HG02840 (cell line): ENCODE results near the gene HSPB6.

Experiments used
- ATAC-seq: cut with Tn5 transposase; IDR thresholded peaks from one replicate; pipeline ENCODE4 v1.9.1; 2021; ENCODE audit warnings: mild to moderate bottlenecking, moderate library complexity, moderate number of reproducible peaks; ENCODE audit not compliant: unreplicated experiment, low FRiP score

HSPB6 gene

DNA sequence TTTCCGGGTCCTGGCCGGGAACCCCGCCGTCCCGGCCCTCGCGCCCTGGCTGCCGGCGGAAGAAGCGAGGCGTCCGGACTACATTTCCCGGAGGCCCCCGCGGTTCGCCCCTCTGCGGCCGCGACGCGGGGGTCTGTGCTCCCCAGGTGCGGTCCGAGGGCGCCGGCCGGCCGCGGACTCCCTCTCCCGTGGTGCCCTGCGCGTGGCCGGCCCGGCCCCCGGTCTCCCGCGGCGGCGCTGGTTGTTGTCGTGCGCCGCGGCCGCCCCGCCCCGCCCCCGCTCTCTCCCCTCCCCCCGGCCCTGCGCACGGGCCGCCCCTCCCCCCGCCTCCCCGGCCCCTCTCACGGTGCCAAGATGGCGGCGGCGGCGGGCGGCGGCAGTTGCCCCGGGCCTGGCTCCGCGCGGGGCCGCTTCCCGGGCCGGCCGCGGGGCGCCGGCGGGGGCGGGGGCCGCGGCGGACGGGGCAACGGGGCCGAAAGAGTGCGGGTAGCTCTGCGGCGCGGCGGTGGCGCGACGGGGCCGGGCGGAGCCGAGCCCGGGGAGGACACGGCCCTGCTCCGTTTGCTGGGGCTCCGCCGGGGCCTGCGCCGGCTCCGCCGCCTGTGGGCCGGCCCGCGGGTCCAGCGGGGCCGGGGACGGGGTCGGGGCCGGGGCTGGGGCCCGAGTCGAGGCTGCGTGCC lies 39.0 kb downstream of the HSPB6 start, which contains the start of gene KMT2B:
Gene KMT2B, plus strand, starts transcription at position 339 of the 680 bp plus-strand sequence. Its CDS starts 16 bp downstream, at position 355.
- ATAC-seq: no peak

DNA sequence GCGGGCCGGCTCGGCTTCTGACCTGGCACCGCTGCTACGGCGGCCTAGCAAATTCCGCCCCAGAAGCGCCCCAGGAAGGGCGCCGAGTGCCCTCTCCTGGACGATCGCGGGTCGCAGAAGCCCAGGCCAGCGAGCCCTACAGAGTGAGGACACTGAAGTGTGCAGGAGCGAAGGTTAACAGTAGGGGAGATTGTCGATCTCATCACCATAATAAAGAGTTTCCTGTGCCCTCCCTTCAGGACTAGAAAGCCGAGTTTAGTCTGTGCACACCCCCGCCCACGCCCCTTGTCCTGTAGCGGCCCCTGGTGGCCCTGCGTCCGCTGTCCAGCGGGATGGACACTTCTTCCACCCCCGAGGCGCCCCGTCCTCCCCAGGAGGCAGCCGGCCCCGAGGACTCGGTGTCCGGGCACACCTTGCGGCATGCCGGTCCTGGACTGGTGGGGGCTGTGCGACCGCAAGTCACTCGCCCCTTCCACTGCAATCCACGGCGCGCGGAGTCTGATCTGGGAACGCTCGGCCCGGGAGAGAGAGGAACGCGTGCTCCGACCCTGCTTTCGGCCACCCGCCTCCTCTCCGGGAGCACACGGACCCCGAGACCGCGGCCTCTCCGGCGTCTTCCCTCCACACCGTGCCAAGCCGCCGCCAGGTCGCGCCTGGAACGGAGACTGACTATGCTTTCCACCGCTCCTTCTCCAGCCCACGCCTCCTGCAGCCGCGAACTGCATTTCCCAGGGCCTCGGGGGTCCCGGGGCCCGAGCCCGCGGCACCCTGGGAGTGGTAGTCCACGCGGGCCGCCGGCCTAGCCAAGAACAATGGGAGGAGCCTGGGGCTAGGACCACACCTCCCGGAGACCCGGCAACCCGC lies 39.8 kb downstream of the HSPB6 start:
- peak; percentile 61 for ATAC-seq

DNA sequence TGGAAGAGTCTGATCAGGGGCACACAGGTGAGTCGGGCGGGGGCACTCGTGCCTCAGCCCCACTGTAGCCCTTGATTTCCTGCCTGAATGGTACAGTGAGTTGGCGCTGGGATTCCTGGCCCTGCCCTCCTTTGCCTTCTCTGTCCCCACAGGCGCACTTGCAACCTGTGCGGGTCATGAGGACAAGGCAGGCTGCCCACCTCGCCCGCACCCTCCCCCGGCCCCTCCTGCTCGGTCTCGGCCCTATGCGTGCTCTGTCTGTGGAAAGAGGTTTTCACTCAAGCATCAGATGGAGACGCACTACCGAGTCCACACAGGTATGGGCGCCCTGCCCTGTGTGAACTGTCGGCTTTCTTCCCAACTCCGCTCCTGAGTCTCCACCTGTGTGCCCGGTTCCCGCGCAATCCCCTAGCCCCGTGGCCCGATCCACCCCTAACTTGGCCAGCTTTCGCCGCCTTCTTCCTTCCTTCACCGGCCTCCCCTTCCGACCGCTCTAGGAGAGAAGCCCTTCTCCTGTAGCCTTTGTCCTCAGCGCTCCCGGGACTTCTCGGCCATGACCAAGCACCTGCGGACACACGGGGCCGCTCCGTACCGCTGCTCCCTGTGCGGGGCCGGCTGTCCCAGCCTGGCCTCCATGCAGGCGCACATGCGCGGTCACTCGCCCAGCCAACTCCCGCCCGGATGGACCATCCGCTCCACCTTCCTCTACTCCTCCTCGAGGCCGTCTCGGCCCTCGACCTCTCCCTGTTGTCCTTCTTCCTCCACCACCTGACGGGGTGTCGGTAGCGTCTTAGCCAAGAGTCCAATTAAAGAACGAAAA lies 40.6 kb downstream of the HSPB6 start:
- no peak for ATAC-seq

DNA sequence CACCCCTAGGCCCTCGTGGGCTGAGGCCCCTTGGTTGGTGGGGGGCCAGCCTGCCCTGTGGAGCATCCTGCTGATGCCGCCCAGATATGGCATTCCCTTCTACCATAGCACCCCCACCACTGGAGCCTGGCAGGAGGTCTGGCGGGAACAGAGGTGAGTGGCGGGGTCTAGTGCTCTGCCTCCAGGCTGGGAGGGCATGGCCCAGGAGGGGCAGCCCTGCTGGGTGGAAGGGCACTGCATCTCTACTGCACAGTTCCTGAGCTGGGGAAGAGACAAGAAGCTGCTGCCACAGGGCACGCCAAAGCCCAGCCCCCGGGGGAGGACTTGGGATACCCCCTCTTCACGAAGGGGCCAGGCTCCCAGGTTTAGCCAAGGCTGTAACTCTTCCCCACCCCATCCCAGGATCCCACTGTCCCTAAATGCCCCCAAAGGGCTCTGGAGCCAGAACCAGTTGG lies 41.4 kb downstream of the HSPB6 start:
- no peak for ATAC-seq

DNA sequence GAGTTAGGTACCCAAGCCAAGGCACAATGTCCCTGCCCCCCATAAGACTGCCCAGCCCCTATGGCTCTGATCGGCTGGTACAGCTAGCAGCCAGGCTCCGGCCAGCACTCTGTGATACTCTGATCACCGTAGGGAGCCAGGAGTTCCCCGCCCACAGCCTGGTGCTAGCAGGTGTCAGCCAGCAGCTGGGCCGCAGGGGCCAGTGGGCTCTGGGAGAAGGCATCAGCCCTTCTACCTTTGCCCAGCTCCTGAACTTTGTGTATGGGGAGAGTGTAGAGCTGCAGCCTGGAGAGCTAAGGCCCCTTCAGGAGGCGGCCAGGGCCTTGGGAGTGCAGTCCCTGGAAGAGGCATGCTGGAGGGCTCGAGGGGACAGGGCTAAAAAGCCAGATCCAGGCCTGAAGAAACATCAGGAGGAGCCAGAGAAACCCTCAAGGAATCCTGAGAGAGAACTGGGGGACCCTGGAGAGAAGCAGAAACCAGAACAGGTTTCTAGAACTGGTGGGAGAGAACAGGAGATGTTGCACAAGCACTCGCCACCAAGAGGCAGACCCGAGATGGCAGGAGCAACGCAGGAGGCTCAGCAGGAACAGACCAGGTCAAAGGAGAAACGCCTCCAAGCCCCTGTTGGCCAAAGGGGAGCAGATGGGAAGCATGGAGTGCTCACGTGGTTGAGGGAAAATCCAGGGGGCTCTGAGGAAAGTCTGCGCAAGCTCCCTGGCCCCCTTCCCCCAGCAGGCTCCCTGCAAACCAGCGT lies 42.1 kb downstream of the HSPB6 start:
- no peak for ATAC-seq

DNA sequence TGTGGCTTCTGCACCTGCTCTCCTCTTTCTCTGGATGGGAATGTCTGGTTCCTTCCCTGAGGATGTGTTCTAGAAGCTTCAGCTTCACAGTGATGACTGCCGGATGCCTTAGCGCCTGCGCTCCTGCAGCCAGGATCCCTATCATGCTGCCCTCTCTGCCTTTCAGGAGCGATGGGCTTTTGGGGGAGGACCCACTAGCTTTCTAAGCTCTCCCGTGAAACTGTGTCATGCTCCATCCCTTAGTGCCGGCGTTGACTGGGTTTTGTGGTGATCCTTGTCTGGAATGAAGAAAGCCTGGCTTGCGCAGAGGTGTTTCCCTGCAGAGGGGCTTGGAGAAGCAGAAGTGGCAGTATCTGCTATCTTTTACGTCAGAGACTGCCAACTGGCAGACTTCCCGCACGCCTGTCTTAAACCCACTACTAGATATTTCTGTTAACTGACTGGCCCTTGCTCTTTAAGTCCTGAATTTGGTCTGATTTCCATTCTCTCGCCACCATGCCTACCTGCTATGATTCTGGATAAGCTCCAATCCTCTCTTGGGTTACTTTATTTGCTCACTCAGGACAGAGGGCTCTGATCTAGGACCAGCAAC lies 42.8 kb downstream of the HSPB6 start:
- no peak for ATAC-seq

DNA sequence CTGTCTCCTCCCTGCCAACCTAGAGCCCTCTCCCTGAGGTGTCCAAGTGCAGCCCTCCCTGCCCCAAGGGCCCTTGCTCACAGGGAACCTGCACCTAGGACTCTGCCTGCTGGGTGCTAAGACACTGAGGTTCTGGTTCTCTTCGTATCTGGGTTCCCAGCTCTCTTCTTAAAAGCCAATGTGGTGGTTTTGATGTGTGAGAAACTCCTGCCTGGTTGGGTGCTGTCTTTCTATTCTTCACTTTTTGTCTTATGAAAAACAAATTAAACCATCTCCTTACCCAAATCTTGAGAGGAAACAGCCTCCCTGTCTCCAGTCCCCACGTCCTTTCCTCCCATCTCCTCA lies 43.4 kb downstream of the HSPB6 start:
- no peak for ATAC-seq

DNA sequence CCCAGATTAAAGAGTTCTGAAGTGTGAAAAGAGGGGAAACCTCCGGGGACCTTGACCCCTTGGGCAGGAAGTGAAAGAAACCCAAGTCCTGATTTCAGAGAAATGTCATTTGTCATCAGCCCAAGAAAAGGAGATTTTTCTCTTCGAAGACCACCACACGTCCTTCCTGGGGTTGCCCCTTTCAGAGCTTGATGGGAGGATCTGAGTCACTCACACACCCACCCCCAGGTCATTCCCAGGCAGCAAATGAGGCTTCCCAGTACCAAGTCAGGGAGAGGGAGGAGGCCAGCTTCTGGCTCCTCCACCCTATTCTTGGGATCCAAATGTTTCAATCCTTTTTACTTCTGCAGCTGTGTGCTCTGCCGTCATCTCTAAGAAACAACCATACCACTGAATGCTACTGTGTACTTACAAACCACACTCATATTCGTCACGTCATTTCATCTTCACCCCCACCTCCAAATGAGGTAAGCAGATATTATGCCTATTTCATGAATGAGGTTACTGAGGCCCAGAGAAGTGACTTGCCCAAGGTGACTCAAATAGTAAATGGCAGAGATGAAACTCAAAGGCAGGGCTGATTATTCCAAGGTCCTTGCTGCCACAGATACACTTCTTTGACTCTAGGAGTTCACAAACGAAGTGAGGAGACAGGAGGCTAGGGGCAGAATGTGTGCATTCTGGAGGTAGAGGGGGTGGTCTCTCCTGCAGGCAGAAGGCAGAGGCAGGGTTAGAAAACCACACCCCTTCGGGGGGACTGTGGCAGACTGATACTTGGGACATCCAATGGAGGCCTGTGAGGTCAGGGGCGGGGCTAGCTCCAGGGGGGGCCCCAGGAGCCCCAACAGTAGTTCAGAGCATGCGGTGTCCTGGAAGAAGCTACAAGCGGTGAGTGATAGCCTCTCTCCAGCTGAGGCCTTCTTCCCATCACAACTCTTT lies 44.0 kb downstream of the HSPB6 start:
- no peak for ATAC-seq

DNA sequence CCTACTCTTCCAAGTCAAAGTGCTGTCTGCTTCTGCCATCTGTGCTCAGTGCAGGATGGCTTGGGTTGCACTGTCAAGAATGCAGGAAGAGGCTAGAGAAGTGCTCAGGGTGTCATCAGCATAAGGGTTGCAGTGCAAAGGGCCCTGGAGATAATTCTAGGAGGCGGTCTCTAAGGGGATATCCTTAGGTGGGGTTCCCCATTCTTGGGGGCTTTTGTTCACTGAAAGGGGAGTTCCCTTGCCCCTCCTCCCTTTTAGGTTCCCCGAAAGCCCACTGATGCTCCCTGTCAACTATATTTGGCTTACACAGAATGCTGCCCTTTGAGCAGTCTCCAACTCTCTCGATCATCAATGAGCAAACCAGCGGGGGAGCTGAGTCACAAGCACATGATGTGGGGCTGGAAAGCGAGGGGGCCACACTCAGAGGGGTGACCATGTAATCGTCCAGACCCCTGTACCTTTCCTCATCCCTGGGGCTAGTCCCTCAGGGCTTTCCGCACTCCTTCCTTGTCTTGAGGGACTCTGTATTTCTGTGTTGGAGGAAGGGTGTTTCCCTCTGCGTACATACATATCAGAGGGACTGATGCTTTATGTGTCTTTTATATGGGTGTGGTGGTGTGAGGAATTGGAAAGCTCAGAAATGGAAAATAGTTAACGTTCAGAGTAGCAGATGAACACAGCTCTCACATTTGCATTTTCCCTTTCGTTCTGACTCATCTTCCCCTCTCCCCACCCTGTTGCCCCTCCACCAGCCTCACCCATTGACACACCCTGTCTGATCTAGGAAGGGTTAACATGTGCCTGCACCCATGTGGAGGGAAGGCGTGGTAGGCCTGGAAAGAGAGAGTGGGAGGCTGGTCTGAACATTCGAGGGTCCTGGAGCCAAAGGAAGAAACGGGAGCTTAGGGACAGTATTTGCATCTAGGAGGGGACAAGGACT lies 45.8 kb downstream of the HSPB6 start:
- ATAC-seq: peak; percentile 33

DNA sequence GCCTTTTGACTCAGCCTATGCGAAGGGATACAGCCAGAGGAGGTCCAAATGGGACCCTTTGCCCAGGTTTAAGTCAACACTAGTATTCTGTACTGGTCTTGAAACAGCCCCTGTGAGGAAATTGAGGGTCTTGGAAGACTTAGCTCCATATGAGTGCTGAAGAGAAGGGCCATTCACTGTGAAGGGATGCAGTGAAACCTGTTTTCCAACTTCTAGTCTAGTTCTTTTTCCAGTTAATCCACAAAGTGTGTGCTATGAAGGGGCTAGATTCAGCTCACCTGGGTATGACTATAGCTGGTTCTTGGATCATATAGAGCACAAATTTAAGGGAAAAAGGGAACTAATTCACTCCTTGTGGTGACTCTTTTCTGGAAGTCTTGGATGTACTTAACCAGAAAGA lies 48.4 kb downstream of the HSPB6 start:
- ATAC-seq: no peak
